HEK293 (cell line): ENCODE results near the gene SH3BP2.

Source experiments
- CTCF ChIA-PET: fragments of 350-600 bp; formaldehyde crosslinking; extraction: SDS; loops from one replicate; lab custom pipeline; 2021; ENCODE audit warnings: antibody characterized with exemption; lab: Yijun Ruan, JAX
- POLR2A ChIA-PET: fragments of 300-600 bp; formaldehyde crosslinking; extraction: SDS; loops from one replicate; lab custom pipeline; 2020; ENCODE audit warnings: antibody characterized with exemption, inconsistent platforms; lab: Yijun Ruan, JAX
- H3K27ac ChIP-seq: fragments of 200-500 bp; sonication (Bioruptor generic); 2 replicates; pipeline ENCODE4 v1.5.1; 2014; ENCODE audit warnings: low read depth, low read length, control low read depth, inconsistent platforms; ENCODE audit errors: extremely low read depth
- H3K36me3 ChIP-seq, 2 experiments: fragments of 200-500 bp in 1 of 2; sonication (Bioruptor generic) in 1 of 2; 1 replicate in 1 of 2; 2 replicates in 1 of 2; pipeline ENCODE4 v1.5.1; 2014 to 2017; ENCODE audit warnings: inconsistent platforms in 2 of 2, low read length in 2 of 2; ENCODE audit not compliant: control insufficient read depth in 2 of 2, insufficient read depth in 1 of 2
- H3K4me1 ChIP-seq: fragments of 200-500 bp; sonication (Bioruptor generic); 2 replicates; pipeline ENCODE4 v1.5.1; 2014; ENCODE audit warnings: mild to moderate bottlenecking, low read length, inconsistent platforms; ENCODE audit not compliant: control insufficient read depth, insufficient read depth
- H3K4me3 ChIP-seq: 2 replicates; pipeline ENCODE4 v1.5.1; 2011; ENCODE audit warnings: low read depth, mild to moderate bottlenecking, control low read depth, low read length, moderate library complexity
- H3K9me3 ChIP-seq: fragments of 200-500 bp; sonication (Bioruptor generic); 2 replicates; pipeline ENCODE4 v1.5.1; 2014; ENCODE audit warnings: low read depth, low read length, inconsistent platforms; ENCODE audit not compliant: control insufficient read depth, insufficient read depth
- BCL11B ChIP-seq: fragments of 450-650 bp; formaldehyde crosslinking; IDR thresholded peaks from 2 replicates; pipeline ENCODE4 v1.5.1; 2016; ENCODE audit warnings: low read depth, missing biosample characterization, missing genetic modification characterization
- KLF1 ChIP-seq: fragments of 450-650 bp; formaldehyde crosslinking; IDR thresholded peaks from 2 replicates; pipeline ENCODE4 v1.5.1; 2016; ENCODE audit warnings: missing biosample characterization, missing genetic modification characterization
- KLF17 ChIP-seq: fragments of 450-650 bp; formaldehyde crosslinking; IDR thresholded peaks from 2 replicates; pipeline ENCODE4 v1.5.1; 2016; ENCODE audit warnings: missing biosample characterization, missing genetic modification characterization
- MEIS1 ChIP-seq: sonication (generic); formaldehyde crosslinking; IDR thresholded peaks from 2 replicates; pipeline ENCODE4 v1.8.1; 2022; ENCODE audit warnings: missing genetic modification reagents, mild to moderate bottlenecking, borderline replicate concordance
- PRDM2 ChIP-seq: fragments of 450-650 bp; formaldehyde crosslinking; IDR thresholded peaks from 2 replicates; pipeline ENCODE4 v1.5.1; 2016; ENCODE audit warnings: missing biosample characterization, missing genetic modification characterization, borderline replicate concordance
- SALL2 ChIP-seq: fragments of 450-650 bp; formaldehyde crosslinking; IDR thresholded peaks from 2 replicates; pipeline ENCODE4 v1.5.0; 2017; ENCODE audit warnings: missing biosample characterization, mild to moderate bottlenecking, missing genetic modification characterization, borderline replicate concordance
- ZNF132 ChIP-seq: fragments of 450-650 bp; formaldehyde crosslinking; IDR thresholded peaks from 2 replicates; pipeline ENCODE4 v1.5.1; 2017; ENCODE audit warnings: missing biosample characterization, missing genetic modification characterization, borderline replicate concordance
- ZNF148 ChIP-seq: fragments of 450-650 bp; formaldehyde crosslinking; IDR thresholded peaks from 2 replicates; pipeline ENCODE4 v1.5.0; 2017; ENCODE audit warnings: missing biosample characterization, missing genetic modification characterization, borderline replicate concordance
- ZNF19 ChIP-seq: fragments of 450-650 bp; formaldehyde crosslinking; IDR thresholded peaks from 2 replicates; pipeline ENCODE4; 2016; ENCODE audit warnings: missing biosample characterization, missing genetic modification characterization, low read depth
- ZNF280D ChIP-seq: fragments of 450-650 bp; formaldehyde crosslinking; IDR thresholded peaks from 2 replicates; pipeline ENCODE4 v1.5.1; 2016; ENCODE audit warnings: missing biosample characterization, missing genetic modification characterization
- ZNF404 ChIP-seq: fragments of 450-650 bp; formaldehyde crosslinking; IDR thresholded peaks from 2 replicates; pipeline ENCODE4 v1.5.1; 2017; ENCODE audit warnings: missing biosample characterization, missing genetic modification characterization
- ZNF501 ChIP-seq: fragments of 450-650 bp; formaldehyde crosslinking; IDR thresholded peaks from 2 replicates; pipeline ENCODE4 v1.5.1; 2016; ENCODE audit warnings: missing biosample characterization, missing genetic modification characterization
- ZNF560 ChIP-seq: fragments of 450-650 bp; formaldehyde crosslinking; IDR thresholded peaks from 2 replicates; pipeline ENCODE4 v1.5.1; 2017; ENCODE audit warnings: missing biosample characterization, missing genetic modification characterization, borderline replicate concordance
- ZNF610 ChIP-seq: fragments of 450-650 bp; formaldehyde crosslinking; IDR thresholded peaks from 2 replicates; pipeline ENCODE4 v1.5.1; 2016; ENCODE audit warnings: missing biosample characterization, missing genetic modification characterization, borderline replicate concordance
- ZNF768 ChIP-seq: fragments of 450-650 bp; formaldehyde crosslinking; IDR thresholded peaks from 2 replicates; pipeline ENCODE4 v1.5.1; 2018; ENCODE audit warnings: missing biosample characterization, mild to moderate bottlenecking, missing genetic modification characterization
- ZNF792 ChIP-seq: fragments of 450-650 bp; formaldehyde crosslinking; IDR thresholded peaks from 2 replicates; pipeline ENCODE4 v1.5.1; 2016; ENCODE audit warnings: missing biosample characterization, missing genetic modification characterization

Gene SH3BP2

GRCh38 chr4:2805712-2806389 lies 13.0 kb downstream of the SH3BP2 start (continued):
- TF ChIP-seq BCL11B (tag by site-specific recombination): no peak

- H3K4me1 ChIP-seq: no peaks in the 10 kb centered on the region
- no peaks in the 10 kb centered on the region for H3K9me3 ChIP-seq
- TF ChIP-seq ZNF560 (no peak), KLF1 (0 out of 2 replicates have a peak, but pooled peaks have one; percentile 24)
- ChIA-PET CTCF (no interaction called here), POLR2A (no interaction called here)
- no peak overlapping the region for H3K27ac ChIP-seq
- H3K36me3 ChIP-seq: no peaks in the 10 kb centered on the region
- no peak overlapping the region for H3K4me3 ChIP-seq
These were observed 13.8 kb downstream of the SH3BP2 start for GRCh38 chr4:2806390-2807355.

GRCh38 chr4:2807571-2807970 lies 14.7 kb downstream of the SH3BP2 start:
- ChIA-PET CTCF (no interaction called here), POLR2A (no interaction called here)
- Histone ChIP-seq H3K4me3 (no peak overlapping the region), H3K36me3 (no peaks in the 10 kb centered on the region), H3K9me3 (no peaks in the 10 kb centered on the region), H3K27ac (no peak overlapping the region), H3K4me1 (no peaks in the 10 kb centered on the region)
- TF ChIP-seq PRDM2 (tag by site-specific recombination) (no peak), ZNF132 (tag by site-specific recombination) (no peak), KLF17 (tag by site-specific recombination) (no peak), SALL2 (tag by site-specific recombination) (no peak), ZNF19 (tag by site-specific recombination) (no peak), MEIS1 (CRISPR knock-in tag) (no peak), ZNF792 (tag by site-specific recombination) (no peak), ZNF404 (tag by site-specific recombination) (no peak), ZNF148 (no peak), ZNF501 (tag by site-specific recombination) (no peak), ZNF768 (tag by site-specific recombination) (no peak), ZNF610 (tag by site-specific recombination) (no peak), ZNF280D (tag by site-specific recombination) (no peak)
